DMS79 treated with DMSO at 0.1 percent for 48 hours (cell line): ENCODE data around the gene RTL9.
A peak's percentile ranks its signal among the peaks of the same experiment; 100 is the strongest.
"Not testable (repeated sequence)": the region's sequence is repeated elsewhere in the genome, so short reads cannot be mapped to it uniquely, and the experiment has no call there.

Experiments used
- DNase-seq: peaks from one replicate; lab custom pipeline; 2025; lab: John Stamatoyannopoulos, UW

The RTL9 gene

DNA sequence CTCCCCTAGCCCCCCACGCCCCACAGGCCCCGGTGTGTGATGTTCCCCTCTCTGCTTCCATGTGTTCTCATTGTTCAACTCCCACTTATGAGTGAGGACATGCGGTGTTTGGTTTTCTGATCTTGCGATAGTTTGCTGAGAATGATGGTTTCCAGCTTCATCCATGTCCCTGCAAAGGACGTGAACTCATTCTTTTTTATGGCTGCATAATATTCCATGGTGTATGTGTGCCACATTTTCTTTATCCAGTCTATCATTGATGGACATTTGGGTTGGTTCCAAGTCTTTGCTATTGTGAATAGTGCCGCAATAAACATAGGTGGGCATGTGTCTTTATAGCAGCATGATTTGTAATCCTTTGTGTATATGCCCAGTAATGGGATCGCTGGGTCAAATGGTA lies 47.6 kb downstream of the RTL9 start:
- DNase-seq: not testable (repeated sequence)

DNA sequence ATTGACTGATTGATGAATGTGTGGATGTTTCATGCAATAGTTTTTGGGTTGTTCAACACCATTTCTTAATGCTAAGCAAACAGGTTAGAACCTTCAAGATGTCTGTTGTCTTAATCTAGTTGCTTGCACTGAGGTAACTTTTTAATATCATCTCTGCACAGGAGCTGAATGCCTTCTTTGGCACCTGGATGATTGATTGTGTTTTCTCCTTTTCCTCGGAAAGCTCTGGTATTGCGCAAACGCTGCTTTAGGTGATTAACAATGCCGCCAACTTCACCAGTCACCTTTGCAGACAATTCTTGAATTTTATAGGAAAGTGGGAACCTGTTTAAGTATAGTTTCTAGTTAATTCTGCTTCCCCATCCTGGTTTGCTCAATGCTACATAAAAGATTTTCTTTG lies 48.2 kb downstream of the RTL9 start:
- no peak for DNase-seq

DNA sequence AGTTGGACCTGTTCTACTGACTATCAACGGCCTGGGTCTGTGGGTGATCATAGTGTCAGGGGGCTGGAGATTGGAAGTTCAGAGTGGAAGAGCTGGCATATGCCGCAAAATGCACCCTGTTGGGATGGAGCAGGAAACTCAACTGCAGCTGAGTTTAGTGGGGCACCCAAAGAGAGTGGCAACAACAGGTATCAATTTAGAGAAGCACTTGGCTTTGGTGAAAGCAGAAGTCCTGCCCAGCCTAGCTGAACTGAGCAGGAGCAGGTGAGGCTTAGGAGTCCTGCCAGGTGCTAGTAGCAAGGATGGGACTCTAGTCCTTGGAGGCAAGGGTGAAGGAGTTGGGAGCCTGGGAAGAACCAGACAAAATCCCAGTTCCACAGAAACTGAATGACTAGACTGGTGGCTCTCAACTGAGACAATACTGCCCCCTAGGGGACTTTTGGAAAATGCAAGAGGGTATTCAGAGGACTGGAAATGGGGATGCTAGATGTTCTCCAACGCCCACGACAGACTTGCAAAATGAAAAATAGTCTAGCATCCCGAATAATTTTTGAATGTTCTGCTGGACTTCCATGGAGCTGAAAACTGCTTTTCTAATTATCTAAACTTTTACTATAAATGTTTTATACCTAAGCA lies 49.4 kb downstream of the RTL9 start:
- peak; percentile 23 for DNase-seq
